ENCODE data around the gene P3H1.

DNA sequence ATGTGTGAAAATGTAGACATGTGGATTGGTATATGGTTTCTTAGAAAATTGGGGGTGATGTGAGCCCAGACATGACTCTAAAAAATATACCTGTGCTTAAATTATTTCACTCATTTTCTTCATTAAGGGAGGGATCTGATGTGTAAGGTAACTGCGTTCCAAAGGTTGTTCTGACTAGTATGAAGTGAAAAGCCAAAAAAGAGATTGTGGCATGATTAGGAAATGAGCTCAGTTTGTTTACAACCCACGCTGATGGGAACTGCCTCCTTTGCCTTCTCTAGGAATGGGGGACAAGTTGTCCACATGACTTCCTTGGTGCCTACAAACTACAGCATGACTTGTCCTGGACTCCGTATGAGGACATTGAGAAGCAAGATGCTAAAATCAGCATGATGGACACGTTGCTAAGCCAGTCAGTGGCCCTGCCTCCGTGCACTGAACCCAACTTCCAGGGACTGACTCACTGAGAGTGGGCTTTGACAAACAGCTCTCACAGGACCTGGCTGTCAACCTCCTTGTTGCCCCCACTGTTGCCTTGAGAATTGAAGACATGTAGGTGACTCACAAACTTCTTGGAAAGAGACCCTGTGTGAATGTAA, 8.2 kb upstream of the P3H1 start:
- TF ChIP-seq BHLHE40 (IDR thresholded peaks at IDR 0.05; ENCODE audit: borderline replicate concordance), result no peak
- TF ChIP-seq ZNF384 (IDR thresholded peaks at IDR 0.05), result no peak
- no peak for TF ChIP-seq NFRKB (IDR thresholded peaks at IDR 0.05)
- no peak for TF ChIP-seq TARDBP (IDR thresholded peaks at IDR 0.05)
- TF ChIP-seq, protein P1, sequence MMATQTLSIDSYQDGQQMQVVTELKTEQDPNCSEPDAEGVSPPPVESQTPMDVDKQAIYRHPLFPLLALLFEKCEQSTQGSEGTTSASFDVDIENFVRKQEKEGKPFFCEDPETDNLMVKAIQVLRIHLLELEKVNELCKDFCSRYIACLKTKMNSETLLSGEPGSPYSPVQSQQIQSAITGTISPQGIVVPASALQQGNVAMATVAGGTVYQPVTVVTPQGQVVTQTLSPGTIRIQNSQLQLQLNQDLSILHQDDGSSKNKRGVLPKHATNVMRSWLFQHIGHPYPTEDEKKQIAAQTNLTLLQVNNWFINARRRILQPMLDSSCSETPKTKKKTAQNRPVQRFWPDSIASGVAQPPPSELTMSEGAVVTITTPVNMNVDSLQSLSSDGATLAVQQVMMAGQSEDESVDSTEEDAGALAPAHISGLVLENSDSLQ (IDR thresholded peaks at IDR 0.05), result peak; percentile 9; the same call in 1 of the 2 replicates
- no peak for TF ChIP-seq SUZ12 (IDR thresholded peaks at IDR 0.05)
- TF ChIP-seq LEF1 (IDR thresholded peaks at IDR 0.05; ENCODE audit: borderline replicate concordance), result no peak

Data from HEK293T (cell line).